ENCODE data around the gene RASGEF1C. TPM values are rescaled to one million over a fixed set of nuclear protein-coding genes. Genes with fewer than 3 reads are reported as not detected.

The RASGEF1C gene
- total and polyA plus RNA-seq, 4 donors = 4.4 to 9.7 (median 7.2) TPM

DNA sequence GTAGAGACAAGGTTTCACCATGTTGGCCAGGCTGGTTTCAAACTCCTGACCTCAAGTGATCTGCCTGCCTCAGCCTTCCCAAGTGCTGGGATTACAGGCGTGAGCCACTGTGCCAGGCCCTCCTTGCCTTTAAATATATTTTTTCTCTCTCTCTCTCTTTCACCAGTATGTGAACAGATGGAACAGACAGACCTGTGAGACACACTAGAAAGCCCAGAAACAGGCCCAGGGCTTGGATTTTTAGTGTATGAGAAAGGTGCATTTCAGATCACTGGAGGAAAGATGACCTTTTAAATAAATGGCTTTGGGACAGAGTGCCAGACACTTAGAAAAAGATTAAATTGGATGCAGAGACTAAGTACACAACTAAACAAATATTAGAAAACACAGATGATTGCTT lies 3.1 kb downstream of the RASGEF1C start:
- DNase-seq (ENCODE audit: low read depth in 4 of 6, low spot score in 6 of 6) = peak in 1 of 6 donors; percentile 30
- Histone ChIP-seq H3K4me1 (ENCODE audit: control insufficient read depth, insufficient read depth, low read length) (peaks cover 18% of the 10 kb centered on the region), H3K27ac (ENCODE audit: low read depth, low read length) (no peak overlapping the region), H3K36me3 (ENCODE audit: control insufficient read depth, insufficient read depth, low read length) (no peaks in the 10 kb centered on the region), H3K4me3 (ENCODE audit: low read depth, low read length) (no peak overlapping the region), H3K27me3 (ENCODE audit: control insufficient read depth, insufficient read depth, low read length) (peaks cover 15% of the 10 kb centered on the region), H3K9me3 (ENCODE audit: control insufficient read depth, insufficient read depth, low read length) (no peaks in the 10 kb centered on the region)
- 100% methylated on average over 1 of the region's 1 CpG for WGBS (ENCODE audit: insufficient coverage)

- no CpG with 5 or more reads among the region's 1 CpG for whole genome bisulfite sequencing (ENCODE audit: insufficient coverage)
- H3K27ac ChIP-seq (ENCODE audit: low read depth, low read length) = no peak overlapping the region
Measured at GRCh38 chr5:180204276-180204819, 4.7 kb downstream of the RASGEF1C start.

GRCh38 chr5:180202939-180203573 lies 6.0 kb downstream of the RASGEF1C start:
- H3K4me1 ChIP-seq (ENCODE audit: control insufficient read depth, insufficient read depth, low read length) = peaks cover 8% of the 10 kb centered on the region
- no peak overlapping the region for H3K4me3 ChIP-seq (ENCODE audit: low read depth, low read length)
- 100% methylated on average over 1 of the region's 8 CpGs for WGBS (ENCODE audit: insufficient coverage)
- no peaks in the 10 kb centered on the region for H3K36me3 ChIP-seq (ENCODE audit: control insufficient read depth, insufficient read depth, low read length)
- no peak for DNase-seq (ENCODE audit: low read depth in 4 of 6, low spot score in 6 of 6)
- H3K9me3 ChIP-seq (ENCODE audit: control insufficient read depth, insufficient read depth, low read length) = no peaks in the 10 kb centered on the region
- H3K27ac ChIP-seq (ENCODE audit: low read depth, low read length) = no peak overlapping the region
- H3K27me3 ChIP-seq (ENCODE audit: control insufficient read depth, insufficient read depth, low read length) = peaks cover 11% of the 10 kb centered on the region

More at GRCh38 chr5:180204276-180204819, 4.7 kb downstream of the RASGEF1C start:
- peaks cover 15% of the 10 kb centered on the region for H3K4me1 ChIP-seq (ENCODE audit: control insufficient read depth, insufficient read depth, low read length)
- peaks cover 15% of the 10 kb centered on the region for H3K27me3 ChIP-seq (ENCODE audit: control insufficient read depth, insufficient read depth, low read length)
- H3K4me3 ChIP-seq (ENCODE audit: low read depth, low read length) = no peak overlapping the region
- H3K36me3 ChIP-seq (ENCODE audit: control insufficient read depth, insufficient read depth, low read length) = no peaks in the 10 kb centered on the region
- no peaks in the 10 kb centered on the region for H3K9me3 ChIP-seq (ENCODE audit: control insufficient read depth, insufficient read depth, low read length)
- DNase-seq (ENCODE audit: low read depth in 4 of 6, low spot score in 6 of 6) = no peak

- no peak overlapping the region for H3K4me3 ChIP-seq (ENCODE audit: low read depth, low read length)
- H3K36me3 ChIP-seq (ENCODE audit: control insufficient read depth, insufficient read depth, low read length) = no peaks in the 10 kb centered on the region
- H3K4me1 ChIP-seq (ENCODE audit: control insufficient read depth, insufficient read depth, low read length) = no peaks in the 10 kb centered on the region
- DNase-seq (ENCODE audit: low read depth in 4 of 6, low spot score in 6 of 6) = peak in 1 of 6 donors; percentile 52
- 73% methylated on average over 14 of the region's 23 CpGs for WGBS (ENCODE audit: insufficient coverage)
- H3K27ac ChIP-seq (ENCODE audit: low read depth, low read length) = no peak overlapping the region
- H3K9me3 ChIP-seq (ENCODE audit: control insufficient read depth, insufficient read depth, low read length) = no peaks in the 10 kb centered on the region
- no peaks in the 10 kb centered on the region for H3K27me3 ChIP-seq (ENCODE audit: control insufficient read depth, insufficient read depth, low read length)
Measured at GRCh38 chr5:180201051-180201987, 7.7 kb downstream of the RASGEF1C start.

DNA sequence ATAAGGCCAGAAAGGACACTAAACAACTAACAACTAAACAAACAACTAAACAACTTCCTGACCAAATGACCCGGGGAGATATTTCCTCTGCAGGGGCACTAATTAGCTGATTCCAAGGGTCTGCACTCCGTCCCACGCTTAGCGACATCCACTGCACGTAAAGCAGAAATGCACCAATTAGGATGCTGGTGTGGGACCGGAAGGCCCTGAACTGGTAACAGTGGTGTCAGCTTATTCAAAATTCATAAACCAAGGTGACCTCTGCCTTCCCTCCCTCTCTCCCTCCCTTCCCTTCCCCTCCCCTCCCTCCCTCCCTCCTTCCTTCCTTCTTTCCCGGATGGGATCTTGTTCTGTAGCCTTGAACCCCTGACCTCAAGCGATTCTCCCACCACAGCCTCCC lies 9.6 kb downstream of the RASGEF1C start:
- H3K27ac ChIP-seq (ENCODE audit: low read depth, low read length) = no peak overlapping the region
- no peak for DNase-seq (ENCODE audit: low read depth in 4 of 6, low spot score in 6 of 6)
- WGBS (ENCODE audit: insufficient coverage) = 82% methylated on average over 7 of the region's 8 CpGs
- H3K4me3 ChIP-seq (ENCODE audit: low read depth, low read length) = no peak overlapping the region
- H3K27me3 ChIP-seq (ENCODE audit: control insufficient read depth, insufficient read depth, low read length) = no peaks in the 10 kb centered on the region
- peaks cover 2% of the 10 kb centered on the region for H3K4me1 ChIP-seq (ENCODE audit: control insufficient read depth, insufficient read depth, low read length)
- no peaks in the 10 kb centered on the region for H3K9me3 ChIP-seq (ENCODE audit: control insufficient read depth, insufficient read depth, low read length)
- peaks cover 5% of the 10 kb centered on the region for H3K36me3 ChIP-seq (ENCODE audit: control insufficient read depth, insufficient read depth, low read length)

- DNase-seq (ENCODE audit: low read depth in 4 of 6, low spot score in 6 of 6) = no peak
Measured at GRCh38 chr5:180198208-180198607, 10.8 kb downstream of the RASGEF1C start.

GRCh38 chr5:180197016-180197702 lies 11.9 kb downstream of the RASGEF1C start:
- H3K4me3 ChIP-seq (ENCODE audit: low read depth, low read length) = no peak overlapping the region
- peaks cover 3% of the 10 kb centered on the region for H3K4me1 ChIP-seq (ENCODE audit: control insufficient read depth, insufficient read depth, low read length)
- no peaks in the 10 kb centered on the region for H3K9me3 ChIP-seq (ENCODE audit: control insufficient read depth, insufficient read depth, low read length)
- H3K27ac ChIP-seq (ENCODE audit: low read depth, low read length) = no peak overlapping the region
- DNase-seq (ENCODE audit: low read depth in 4 of 6, low spot score in 6 of 6) = no peak
- 70% methylated on average over 14 of the region's 14 CpGs for WGBS (ENCODE audit: insufficient coverage)
- H3K27me3 ChIP-seq (ENCODE audit: control insufficient read depth, insufficient read depth, low read length) = no peaks in the 10 kb centered on the region
- H3K36me3 ChIP-seq (ENCODE audit: control insufficient read depth, insufficient read depth, low read length) = peaks cover 5% of the 10 kb centered on the region

More at GRCh38 chr5:180198208-180198607, 10.8 kb downstream of the RASGEF1C start:
- H3K4me3 ChIP-seq (ENCODE audit: low read depth, low read length) = no peak overlapping the region
- WGBS (ENCODE audit: insufficient coverage) = 93% methylated on average over 4 of the region's 4 CpGs
- H3K9me3 ChIP-seq (ENCODE audit: control insufficient read depth, insufficient read depth, low read length) = no peaks in the 10 kb centered on the region
- H3K4me1 ChIP-seq (ENCODE audit: control insufficient read depth, insufficient read depth, low read length) = peaks cover 3% of the 10 kb centered on the region
- peaks cover 5% of the 10 kb centered on the region for H3K36me3 ChIP-seq (ENCODE audit: control insufficient read depth, insufficient read depth, low read length)
- no peak overlapping the region for H3K27ac ChIP-seq (ENCODE audit: low read depth, low read length)
- no peaks in the 10 kb centered on the region for H3K27me3 ChIP-seq (ENCODE audit: control insufficient read depth, insufficient read depth, low read length)

DNA sequence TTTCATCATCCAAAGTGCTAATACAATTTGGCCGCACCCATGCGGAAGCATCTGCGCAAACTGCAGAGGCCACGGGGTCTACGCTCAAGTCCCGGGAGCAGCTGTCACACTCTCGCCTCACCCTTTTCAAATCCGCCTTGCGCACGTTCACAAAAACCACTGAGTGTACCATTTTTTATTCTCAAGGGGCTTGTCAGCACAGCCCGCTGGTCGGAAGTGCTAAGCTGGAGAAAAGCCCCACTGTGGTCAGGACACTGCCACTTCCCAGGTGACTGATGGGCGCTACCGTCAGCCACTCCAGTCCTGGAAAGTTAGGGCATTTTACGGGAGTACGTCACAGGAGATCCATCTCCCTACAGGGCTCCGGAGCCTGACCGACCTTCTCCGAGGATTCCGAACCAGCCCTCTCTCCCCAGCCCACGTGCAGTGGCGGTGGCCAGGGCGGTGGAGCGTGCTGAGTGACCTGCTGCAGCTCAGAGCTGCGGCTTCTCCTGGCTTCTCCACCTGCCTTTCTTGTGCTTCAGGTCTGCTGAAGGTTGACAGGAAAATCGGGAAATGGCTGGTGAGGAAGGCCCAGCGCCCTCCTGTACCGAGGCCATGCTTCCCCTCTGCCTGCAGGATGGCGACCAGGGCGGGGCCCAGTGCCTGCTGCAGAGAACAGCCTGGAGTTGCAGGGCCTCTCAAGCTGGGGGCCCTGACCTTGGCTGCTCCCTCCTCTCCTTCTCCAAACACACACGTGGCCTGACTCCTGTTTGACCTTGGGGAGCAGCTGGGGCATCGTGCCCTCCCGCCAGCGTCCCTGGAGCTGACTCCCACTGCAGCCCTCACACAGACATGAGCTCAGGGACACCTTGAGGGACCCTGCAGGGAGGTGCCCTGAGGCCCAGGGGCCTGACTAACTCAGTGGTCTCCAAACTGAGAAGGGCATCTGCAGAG lies 14.3 kb downstream of the RASGEF1C start:
- 89% methylated on average over 33 of the region's 34 CpGs for WGBS (ENCODE audit: insufficient coverage)
- H3K36me3 ChIP-seq (ENCODE audit: control insufficient read depth, insufficient read depth, low read length) = peaks cover 5% of the 10 kb centered on the region
- no peak overlapping the region for H3K27ac ChIP-seq (ENCODE audit: low read depth, low read length)
- H3K4me3 ChIP-seq (ENCODE audit: low read depth, low read length) = no peak overlapping the region
- peak in 1 of 6 donors; percentile 27 for DNase-seq (ENCODE audit: low read depth in 4 of 6, low spot score in 6 of 6)
- H3K4me1 ChIP-seq (ENCODE audit: control insufficient read depth, insufficient read depth, low read length) = peaks cover 3% of the 10 kb centered on the region
- no peaks in the 10 kb centered on the region for H3K27me3 ChIP-seq (ENCODE audit: control insufficient read depth, insufficient read depth, low read length)
- H3K9me3 ChIP-seq (ENCODE audit: control insufficient read depth, insufficient read depth, low read length) = no peaks in the 10 kb centered on the region

Measured in spinal cord (tissue), 10 donors.